ENCODE results near the gene PTPRJ.
A peak's percentile ranks its signal among the peaks of the same experiment; 100 is the strongest.
"Not testable (repeated sequence)": the region's sequence is repeated elsewhere in the genome, so short reads cannot be mapped to it uniquely, and the experiment has no call there.

Gene PTPRJ

DNA sequence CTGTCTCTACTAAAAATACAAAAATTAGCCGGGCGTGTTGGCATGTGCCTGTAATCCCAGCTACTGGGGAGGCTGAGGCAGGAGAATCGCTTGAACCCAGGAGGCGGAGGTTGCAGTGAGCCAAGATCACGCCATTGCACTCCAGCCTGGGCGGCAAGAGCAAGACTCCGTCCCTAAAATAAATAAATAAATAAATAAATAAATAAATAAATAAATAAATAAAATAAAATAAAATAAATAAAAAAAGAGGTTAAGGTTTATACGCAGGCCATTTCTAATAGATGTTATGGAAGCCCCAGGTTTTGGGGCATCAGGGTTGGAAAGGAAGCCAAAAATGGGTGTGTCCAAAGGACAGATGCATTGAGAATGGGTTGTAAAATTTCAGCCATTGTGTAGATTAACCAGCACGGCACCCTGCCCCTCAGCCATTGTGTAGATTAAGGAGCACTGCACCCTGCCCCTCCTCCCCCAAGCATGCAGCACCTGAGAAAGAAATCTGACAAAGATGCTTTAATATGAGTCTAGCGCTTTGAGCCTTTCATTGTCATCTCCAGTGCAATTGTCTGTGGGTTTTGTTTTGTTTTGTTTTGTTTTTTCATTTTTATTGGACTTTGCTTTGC, 41.0 kb downstream of the PTPRJ start:
- not testable (repeated sequence) for H3K4me3 ChIP-seq (ENCODE audit: low read length); H3K9ac ChIP-seq (ENCODE audit: low read length); H3K9me3 ChIP-seq (ENCODE audit: control insufficient read depth, low read length); H3K36me3 ChIP-seq (ENCODE audit: control insufficient read depth, insufficient read depth, low read length, severe bottlenecking); H3K27me3 ChIP-seq (replicated peaks; ENCODE audit: control insufficient read depth, insufficient read depth, low read length); DNase-seq (ENCODE audit: low read depth)
- H3K4me1 ChIP-seq (ENCODE audit: control insufficient read depth, insufficient read depth, low read length) = peaks cover 18% of the 10 kb centered on the region

GRCh38 chr11:48022445-48022844, 42.1 kb downstream of the PTPRJ start:
- H3K9ac ChIP-seq (ENCODE audit: low read length) = no peak overlapping the region
- no peak overlapping the region for H3K4me3 ChIP-seq (ENCODE audit: low read length)
- DNase-seq (ENCODE audit: low read depth) = no peak
- H3K27me3 ChIP-seq (replicated peaks; ENCODE audit: control insufficient read depth, insufficient read depth, low read length) = no peaks in the 10 kb centered on the region
- H3K4me1 ChIP-seq (ENCODE audit: control insufficient read depth, insufficient read depth, low read length) = peaks cover 18% of the 10 kb centered on the region
- H3K36me3 ChIP-seq (ENCODE audit: control insufficient read depth, insufficient read depth, low read length, severe bottlenecking) = no peaks in the 10 kb centered on the region
- H3K9me3 ChIP-seq (ENCODE audit: control insufficient read depth, low read length) = no peaks in the 10 kb centered on the region

DNA sequence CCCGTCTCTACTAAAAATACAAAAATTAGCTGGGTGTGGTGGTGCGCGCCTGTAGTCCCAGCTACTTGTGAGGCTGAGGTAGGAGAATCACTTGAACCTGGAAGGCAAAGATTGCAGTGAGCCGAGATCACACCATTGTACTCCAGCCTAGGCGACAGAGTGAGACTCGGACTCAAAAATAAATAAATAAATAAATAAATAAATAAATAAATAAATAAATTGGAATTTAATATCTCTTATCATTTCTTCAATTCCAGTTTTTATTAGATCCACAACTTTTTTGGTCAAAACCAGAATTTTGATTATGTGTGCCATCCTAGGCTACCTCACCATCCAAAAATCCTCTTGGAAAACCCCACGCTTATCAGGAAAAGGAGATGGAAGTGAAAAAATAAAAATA, 43.2 kb downstream of the PTPRJ start:
- H3K36me3 ChIP-seq (ENCODE audit: control insufficient read depth, insufficient read depth, low read length, severe bottlenecking); DNase-seq (ENCODE audit: low read depth); H3K27me3 ChIP-seq (replicated peaks; ENCODE audit: control insufficient read depth, insufficient read depth, low read length); H3K9ac ChIP-seq (ENCODE audit: low read length); H3K9me3 ChIP-seq (ENCODE audit: control insufficient read depth, low read length); H3K4me3 ChIP-seq (ENCODE audit: low read length): not testable (repeated sequence)
- peaks cover 13% of the 10 kb centered on the region for H3K4me1 ChIP-seq (ENCODE audit: control insufficient read depth, insufficient read depth, low read length)

GRCh38 chr11:48024635-48025071, 44.3 kb downstream of the PTPRJ start:
- no peak overlapping the region for H3K4me3 ChIP-seq (ENCODE audit: low read length)
- DNase-seq (ENCODE audit: low read depth) = peak; percentile 35
- H3K36me3 ChIP-seq (ENCODE audit: control insufficient read depth, insufficient read depth, low read length, severe bottlenecking) = no peaks in the 10 kb centered on the region
- peaks cover 10% of the 10 kb centered on the region for H3K4me1 ChIP-seq (ENCODE audit: control insufficient read depth, insufficient read depth, low read length)
- no peaks in the 10 kb centered on the region for H3K27me3 ChIP-seq (replicated peaks; ENCODE audit: control insufficient read depth, insufficient read depth, low read length)
- no peak overlapping the region for H3K9ac ChIP-seq (ENCODE audit: low read length)
- H3K9me3 ChIP-seq (ENCODE audit: control insufficient read depth, low read length) = no peaks in the 10 kb centered on the region

DNA sequence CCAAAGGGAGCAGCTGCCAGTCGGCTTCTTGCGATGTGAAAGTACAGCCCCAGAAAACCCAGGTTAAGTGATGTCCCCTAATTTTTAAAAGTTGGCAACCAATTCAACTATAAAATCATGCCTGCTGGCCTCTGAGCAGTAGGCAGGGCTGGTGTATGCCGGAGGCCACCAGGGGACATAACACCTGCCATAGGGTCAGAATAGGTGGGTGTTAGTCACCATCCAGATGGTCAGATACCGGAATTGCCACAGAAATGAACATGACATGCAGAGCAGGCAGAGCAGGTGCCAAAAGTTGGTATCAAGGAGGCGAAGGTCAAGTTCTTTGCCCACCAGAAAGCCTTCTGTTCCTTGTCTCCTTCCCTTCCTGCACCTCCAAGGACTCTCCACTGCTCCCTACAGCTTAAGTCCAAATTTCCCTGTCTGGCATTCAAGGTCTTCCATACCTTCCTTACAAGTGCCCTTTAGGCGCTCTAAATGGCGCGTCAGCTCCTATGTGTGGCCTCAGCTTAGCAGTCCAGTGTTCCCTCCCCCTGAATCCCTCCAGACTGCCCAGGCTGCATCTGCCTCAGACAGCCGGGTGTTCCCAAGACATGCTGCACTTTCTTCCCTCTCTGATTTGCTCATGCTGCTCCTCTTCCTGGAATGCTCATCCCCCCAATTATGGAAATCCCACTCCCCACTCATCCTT, 45.1 kb downstream of the PTPRJ start:
- Histone ChIP-seq H3K9me3 (ENCODE audit: control insufficient read depth, low read length) (no peaks in the 10 kb centered on the region), H3K9ac (ENCODE audit: low read length) (no peak overlapping the region), H3K27me3 (replicated peaks; ENCODE audit: control insufficient read depth, insufficient read depth, low read length) (no peaks in the 10 kb centered on the region), H3K4me1 (ENCODE audit: control insufficient read depth, insufficient read depth, low read length) (peaks cover 13% of the 10 kb centered on the region), H3K36me3 (ENCODE audit: control insufficient read depth, insufficient read depth, low read length, severe bottlenecking) (no peaks in the 10 kb centered on the region), H3K4me3 (ENCODE audit: low read length) (no peak overlapping the region)
- no peak for DNase-seq (ENCODE audit: low read depth)

- Histone ChIP-seq H3K9ac (ENCODE audit: low read length) (no peak overlapping the region), H3K4me3 (ENCODE audit: low read length) (no peak overlapping the region), H3K4me1 (ENCODE audit: control insufficient read depth, insufficient read depth, low read length) (peaks cover 13% of the 10 kb centered on the region), H3K27me3 (replicated peaks; ENCODE audit: control insufficient read depth, insufficient read depth, low read length) (no peaks in the 10 kb centered on the region), H3K36me3 (ENCODE audit: control insufficient read depth, insufficient read depth, low read length, severe bottlenecking) (no peaks in the 10 kb centered on the region), H3K9me3 (ENCODE audit: control insufficient read depth, low read length) (no peaks in the 10 kb centered on the region)
- no peak for DNase-seq (ENCODE audit: low read depth)
Measured at GRCh38 chr11:48025984-48026340, 45.6 kb downstream of the PTPRJ start.

- Histone ChIP-seq H3K9me3 (ENCODE audit: control insufficient read depth, low read length) (no peaks in the 10 kb centered on the region), H3K9ac (ENCODE audit: low read length) (no peak overlapping the region), H3K27me3 (replicated peaks; ENCODE audit: control insufficient read depth, insufficient read depth, low read length) (no peaks in the 10 kb centered on the region)
Measured at GRCh38 chr11:48028914-48029680, 48.7 kb downstream of the PTPRJ start.

GRCh38 chr11:48029681-48030290, 49.4 kb downstream of the PTPRJ start:
- peaks cover 30% of the 10 kb centered on the region for H3K4me1 ChIP-seq (ENCODE audit: control insufficient read depth, insufficient read depth, low read length)
- no peaks in the 10 kb centered on the region for H3K27me3 ChIP-seq (replicated peaks; ENCODE audit: control insufficient read depth, insufficient read depth, low read length)
- no peaks in the 10 kb centered on the region for H3K36me3 ChIP-seq (ENCODE audit: control insufficient read depth, insufficient read depth, low read length, severe bottlenecking)
- no peak overlapping the region for H3K4me3 ChIP-seq (ENCODE audit: low read length)
- peak; percentile 29 for DNase-seq (ENCODE audit: low read depth)
- H3K9me3 ChIP-seq (ENCODE audit: control insufficient read depth, low read length) = no peaks in the 10 kb centered on the region
- no peak overlapping the region for H3K9ac ChIP-seq (ENCODE audit: low read length)

More at GRCh38 chr11:48028914-48029680, 48.7 kb downstream of the PTPRJ start:
- H3K36me3 ChIP-seq (ENCODE audit: control insufficient read depth, insufficient read depth, low read length, severe bottlenecking) = no peaks in the 10 kb centered on the region
- DNase-seq (ENCODE audit: low read depth) = peak; percentile 38
- peaks cover 25% of the 10 kb centered on the region for H3K4me1 ChIP-seq (ENCODE audit: control insufficient read depth, insufficient read depth, low read length)
- no peak overlapping the region for H3K4me3 ChIP-seq (ENCODE audit: low read length)

DNA sequence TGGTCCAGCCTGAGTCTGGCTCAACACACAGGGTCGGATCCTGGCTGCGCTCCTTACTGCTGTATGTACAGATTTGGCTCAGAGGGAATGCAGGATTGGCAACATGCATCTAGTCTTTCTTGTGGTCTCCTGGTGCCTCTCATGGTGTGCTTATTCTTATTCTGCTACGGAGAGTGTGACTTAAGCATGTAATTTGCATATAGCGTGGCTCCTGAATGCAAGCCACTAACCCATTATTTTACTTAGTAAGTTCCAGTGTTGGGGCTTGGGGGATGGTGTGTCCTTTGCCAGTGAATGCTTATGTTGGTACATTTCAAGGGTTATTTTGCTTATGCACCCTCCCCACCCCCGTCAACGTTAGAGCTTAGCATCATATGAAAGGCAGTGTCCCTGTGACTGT, 51.2 kb downstream of the PTPRJ start:
- Histone ChIP-seq H3K9ac (ENCODE audit: low read length) (no peak overlapping the region), H3K4me1 (ENCODE audit: control insufficient read depth, insufficient read depth, low read length) (peaks cover 48% of the 10 kb centered on the region), H3K9me3 (ENCODE audit: control insufficient read depth, low read length) (no peaks in the 10 kb centered on the region), H3K4me3 (ENCODE audit: low read length) (no peak overlapping the region), H3K36me3 (ENCODE audit: control insufficient read depth, insufficient read depth, low read length, severe bottlenecking) (no peaks in the 10 kb centered on the region), H3K27me3 (replicated peaks; ENCODE audit: control insufficient read depth, insufficient read depth, low read length) (no peaks in the 10 kb centered on the region)
- DNase-seq (ENCODE audit: low read depth) = no peak

DNA sequence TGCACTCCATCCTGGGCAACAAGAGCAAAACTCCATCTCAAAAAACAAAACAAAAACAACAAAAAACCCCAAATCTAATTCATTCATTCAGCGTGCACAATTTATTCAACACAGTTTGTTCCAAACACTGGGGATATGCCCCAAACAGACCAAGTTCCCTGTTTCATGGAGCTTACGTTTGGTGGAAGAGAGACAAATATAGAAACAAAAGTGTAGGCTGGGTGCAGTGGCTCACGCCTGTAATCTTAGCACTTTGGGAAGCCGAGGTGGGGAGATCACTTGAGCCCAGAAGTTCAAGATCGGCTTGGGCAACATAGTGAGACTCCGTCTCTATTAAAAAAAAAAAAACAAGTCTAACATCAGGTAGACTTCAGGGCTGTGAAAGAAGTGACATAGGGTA, 52.4 kb downstream of the PTPRJ start:
- no peaks in the 10 kb centered on the region for H3K27me3 ChIP-seq (replicated peaks; ENCODE audit: control insufficient read depth, insufficient read depth, low read length)
- H3K4me1 ChIP-seq (ENCODE audit: control insufficient read depth, insufficient read depth, low read length) = peaks cover 51% of the 10 kb centered on the region
- no peak overlapping the region for H3K4me3 ChIP-seq (ENCODE audit: low read length)
- H3K36me3 ChIP-seq (ENCODE audit: control insufficient read depth, insufficient read depth, low read length, severe bottlenecking) = no peaks in the 10 kb centered on the region
- no peak for DNase-seq (ENCODE audit: low read depth)
- no peak overlapping the region for H3K9ac ChIP-seq (ENCODE audit: low read length)
- H3K9me3 ChIP-seq (ENCODE audit: control insufficient read depth, low read length) = no peaks in the 10 kb centered on the region

GRCh38 chr11:48033918-48034341, 53.6 kb downstream of the PTPRJ start:
- DNase-seq (ENCODE audit: low read depth) = no peak
- Histone ChIP-seq H3K4me3 (ENCODE audit: low read length) (no peak overlapping the region), H3K9ac (ENCODE audit: low read length) (no peak overlapping the region), H3K36me3 (ENCODE audit: control insufficient read depth, insufficient read depth, low read length, severe bottlenecking) (no peaks in the 10 kb centered on the region), H3K27me3 (replicated peaks; ENCODE audit: control insufficient read depth, insufficient read depth, low read length) (no peaks in the 10 kb centered on the region), H3K4me1 (ENCODE audit: control insufficient read depth, insufficient read depth, low read length) (peaks cover 51% of the 10 kb centered on the region), H3K9me3 (ENCODE audit: control insufficient read depth, low read length) (no peaks in the 10 kb centered on the region)

All from adipocyte (in vitro differentiated cells).